ENCODE measurements around the gene CASKIN2.

DNA sequence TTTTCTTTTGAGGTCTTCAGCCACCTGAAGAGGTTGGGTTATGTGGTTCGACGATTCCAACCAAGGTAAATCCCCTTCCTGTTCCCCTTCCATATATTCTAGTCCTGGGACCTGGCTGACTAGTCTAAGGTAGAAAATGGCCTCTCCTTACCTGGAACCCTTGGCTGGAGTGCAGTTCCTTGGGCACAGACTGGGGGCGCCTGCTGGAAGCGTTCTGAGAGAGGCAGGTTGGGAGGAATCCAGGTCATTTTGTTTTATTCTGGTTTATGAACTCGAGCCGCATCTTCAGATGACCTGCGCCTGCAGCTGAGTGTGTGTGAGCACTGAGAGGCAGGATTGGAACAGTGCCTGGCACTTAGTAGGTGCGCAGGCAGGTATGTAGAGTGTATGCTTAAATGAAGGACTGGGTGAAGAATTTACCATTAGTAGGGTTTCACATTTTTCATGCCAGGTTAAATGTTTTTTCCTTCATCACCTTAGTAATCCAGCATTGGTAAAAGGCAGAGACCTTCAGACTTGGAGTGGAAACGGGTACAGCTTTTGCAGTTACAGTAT, 3.7 kb upstream of the CASKIN2 start:
- TF ChIP-seq CTCF (IDR thresholded peaks at IDR 0.05) (peak; percentile 18; the same call in 1 of the 2 replicates), POLR2AphosphoS5 (IDR thresholded peaks at IDR 0.05; ENCODE audit: low read depth, low read length) (no peak), REST (IDR thresholded peaks at IDR 0.05; ENCODE audit: insufficient read depth in 1 of 2, low read depth in 2 of 2, low read length in 1 of 2) (no peak)

Measured in Panc1 (cell line).